Liver (tissue), 9 donors: ENCODE data around the gene CRB2. TPM values are rescaled to one million over a fixed set of nuclear protein-coding genes. Genes with fewer than 3 reads are reported as not detected.

Source experiments
- DNase-seq: peaks from one replicate; pipeline ENCODE4 v3.0.0-alpha.2; 2017; ENCODE audit warnings: low spot score
- H3K27ac ChIP-seq, 2 donors: one replicate each; pipeline ENCODE4 v1.7.0; 2013; ENCODE audit warnings: inconsistent platforms in 2 of 2, low read length in 2 of 2, control low read depth in 1 of 2, low read depth in 1 of 2, mild to moderate bottlenecking in 1 of 2
- H3K27me3 ChIP-seq, 4 donors: one replicate each; pipeline versions ENCODE4 v1.6.1 to v1.7.0; 2013; ENCODE audit warnings: low read length in 3 of 4, inconsistent platforms in 1 of 4, mild to moderate bottlenecking in 1 of 4, moderate library complexity in 1 of 4; ENCODE audit not compliant: control insufficient read depth in 4 of 4, insufficient read depth in 4 of 4
- H3K36me3 ChIP-seq, 4 donors: one replicate each; pipeline versions ENCODE4 v1.6.1 to v1.7.0; 2013; ENCODE audit warnings: low read length in 3 of 4, mild to moderate bottlenecking in 3 of 4, low read depth in 1 of 4, moderate library complexity in 1 of 4; ENCODE audit not compliant: control insufficient read depth in 4 of 4, insufficient read depth in 3 of 4
- H3K4me1 ChIP-seq, 4 donors: one replicate each; pipeline versions ENCODE4 v1.6.1 to v1.7.0; 2013; ENCODE audit warnings: low read length in 3 of 4, mild to moderate bottlenecking in 3 of 4, moderate library complexity in 1 of 4; ENCODE audit not compliant: control insufficient read depth in 4 of 4, insufficient read depth in 4 of 4
- H3K4me3 ChIP-seq, 3 donors: one replicate each; pipeline versions ENCODE4 v1.6.1 to v1.7.0; 2013; ENCODE audit warnings: low read length in 3 of 3, control low read depth in 1 of 3, low read depth in 1 of 3, mild to moderate bottlenecking in 1 of 3
- H3K9ac ChIP-seq, 2 donors: one replicate each; pipeline ENCODE4 v1.7.0; 2013; ENCODE audit warnings: low read length in 2 of 2, mild to moderate bottlenecking in 2 of 2, moderate library complexity in 2 of 2, control low read depth in 1 of 2, low read depth in 1 of 2
- H3K9me3 ChIP-seq, 4 donors: one replicate each; pipeline versions ENCODE4 v1.6.1 to v1.7.0; 2013; ENCODE audit warnings: low read length in 3 of 4; ENCODE audit not compliant: control insufficient read depth in 4 of 4
- FOXA1 ChIP-seq: IDR thresholded peaks from 2 replicates; pipeline ENCODE4 v1.6.1; 2016; ENCODE audit warnings: antibody characterized with exemption
- FOXA2 ChIP-seq: IDR thresholded peaks from 2 replicates; pipeline ENCODE4 v1.6.1; 2016; ENCODE audit warnings: antibody characterized with exemption
- GABPA ChIP-seq, 2 donors: IDR thresholded peaks in 1 of 2; conservative IDR thresholded peaks in 1 of 2; 2 replicates each; pipeline ENCODE4 v1.6.1; 2016; ENCODE audit warnings: antibody characterized with exemption in 2 of 2, mild to moderate bottlenecking in 1 of 2, moderate library complexity in 1 of 2
- HNF4G ChIP-seq: IDR thresholded peaks from 2 replicates; pipeline ENCODE4 v1.6.1; 2016; ENCODE audit warnings: antibody characterized with exemption
- NR2F2 ChIP-seq: IDR thresholded peaks from 2 replicates; pipeline ENCODE4 v1.6.1; 2016; ENCODE audit warnings: antibody characterized with exemption
- REST ChIP-seq: IDR thresholded peaks from 2 replicates; pipeline ENCODE4 v1.6.1; 2016; ENCODE audit warnings: antibody characterized with exemption, mild to moderate bottlenecking
- RXRA ChIP-seq, 2 donors: IDR thresholded peaks; 2 replicates each; pipeline ENCODE4 v1.6.1; 2017 to 2018; ENCODE audit warnings: antibody characterized with exemption in 2 of 2, mild to moderate bottlenecking in 1 of 2
- TAF1 ChIP-seq: conservative IDR thresholded peaks from 2 replicates; pipeline ENCODE4 v1.6.1; 2016; ENCODE audit warnings: antibody characterized with exemption, mild to moderate bottlenecking
- YY1 ChIP-seq: IDR thresholded peaks from 2 replicates; pipeline ENCODE4 v1.6.1; 2016; ENCODE audit warnings: antibody characterized with exemption, mild to moderate bottlenecking
- WGBS: extraction: QIAGEN DNeasy Blood & Tissue Kit; methylation state at CpG from one replicate; pipeline ENCODE4 v1.1.7; 2013; 5-methylcytosine and 5-hydroxymethylcytosine counted together
- polyA plus RNA-seq, 2 donors: library from polyadenylated mRNA; stranded (reverse) in 1 of 2; unstranded in 1 of 2; fragments of 200-250 nt in 1 of 2; fragments of >200 nt in 1 of 2; fragmentation: Nextera tagmentation in 1 of 2; extraction: Ambion mirVana in 1 of 2; gene quantifications; one replicate each; pipeline versions ENCODE4 v1.2.1 to v1.2.3, GENCODE V29; 2013 to 2015
- total RNA-seq, 2 donors: library from RNA; depleted of rRNA; stranded (reverse); fragments of >200 nt; gene quantifications; one replicate each; pipeline ENCODE4 v1.2.3, GENCODE V29; 2014
- TF ChIP-seq, protein P1 (sequence below): fragments of 150-350 bp; IDR thresholded peaks from 2 replicates; pipeline ENCODE4 v1.5.1; 2017; ENCODE audit warnings: improper control_type of control experiment, low read depth, low read length; ENCODE audit not compliant: missing input control
- TF ChIP-seq, protein P2 (sequence below): IDR thresholded peaks from 2 replicates; pipeline ENCODE4 v1.6.1; 2016; ENCODE audit warnings: antibody characterized with exemption
- TF ChIP-seq, protein P3 (sequence below): IDR thresholded peaks from 2 replicates; pipeline ENCODE4 v1.6.1; 2016; ENCODE audit warnings: antibody characterized with exemption
- donor health status: healthy.
- donor health status: healthy.
- donor health status: healthy.
- donor health status: healthy.
- donor health status: healthy.

CRB2 gene
- total and polyA plus RNA-seq, 4 donors, result 1.7 TPM; not detected in 3

GRCh38 chr9:123370526-123371227 is 14.7 kb downstream of the CRB2 start:
- Histone ChIP-seq H3K27ac (no peak overlapping the region), H3K36me3 (no peaks in the 10 kb centered on the region), H3K9me3 (no peaks in the 10 kb centered on the region), H3K27me3 (peaks cover 0 to 4% (median 1%) of the 10 kb centered on the region in 4 donors), H3K4me3 (no peak overlapping the region), H3K9ac (no peak overlapping the region), H3K4me1 (peaks cover 2 to 14% (median 5%) of the 10 kb centered on the region in 4 donors)
- no peak for DNase-seq
- WGBS, result 87% methylated on average over 29 of the region's 29 CpGs
- TF ChIP-seq, protein P1, sequence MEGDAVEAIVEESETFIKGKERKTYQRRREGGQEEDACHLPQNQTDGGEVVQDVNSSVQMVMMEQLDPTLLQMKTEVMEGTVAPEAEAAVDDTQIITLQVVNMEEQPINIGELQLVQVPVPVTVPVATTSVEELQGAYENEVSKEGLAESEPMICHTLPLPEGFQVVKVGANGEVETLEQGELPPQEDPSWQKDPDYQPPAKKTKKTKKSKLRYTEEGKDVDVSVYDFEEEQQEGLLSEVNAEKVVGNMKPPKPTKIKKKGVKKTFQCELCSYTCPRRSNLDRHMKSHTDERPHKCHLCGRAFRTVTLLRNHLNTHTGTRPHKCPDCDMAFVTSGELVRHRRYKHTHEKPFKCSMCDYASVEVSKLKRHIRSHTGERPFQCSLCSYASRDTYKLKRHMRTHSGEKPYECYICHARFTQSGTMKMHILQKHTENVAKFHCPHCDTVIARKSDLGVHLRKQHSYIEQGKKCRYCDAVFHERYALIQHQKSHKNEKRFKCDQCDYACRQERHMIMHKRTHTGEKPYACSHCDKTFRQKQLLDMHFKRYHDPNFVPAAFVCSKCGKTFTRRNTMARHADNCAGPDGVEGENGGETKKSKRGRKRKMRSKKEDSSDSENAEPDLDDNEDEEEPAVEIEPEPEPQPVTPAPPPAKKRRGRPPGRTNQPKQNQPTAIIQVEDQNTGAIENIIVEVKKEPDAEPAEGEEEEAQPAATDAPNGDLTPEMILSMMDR, result no peak
- no peak for TF ChIP-seq HNF4G
- TF ChIP-seq TAF1, result no peak
- TF ChIP-seq REST, result no peak
- TF ChIP-seq GABPA (IDR thresholded peaks at IDR 0.05 in 1 of 2, conservative IDR thresholded peaks at IDR 0.05 in 1 of 2), result no peak
- no peak for TF ChIP-seq YY1
- no peak for TF ChIP-seq NR2F2
- TF ChIP-seq, protein P2, sequence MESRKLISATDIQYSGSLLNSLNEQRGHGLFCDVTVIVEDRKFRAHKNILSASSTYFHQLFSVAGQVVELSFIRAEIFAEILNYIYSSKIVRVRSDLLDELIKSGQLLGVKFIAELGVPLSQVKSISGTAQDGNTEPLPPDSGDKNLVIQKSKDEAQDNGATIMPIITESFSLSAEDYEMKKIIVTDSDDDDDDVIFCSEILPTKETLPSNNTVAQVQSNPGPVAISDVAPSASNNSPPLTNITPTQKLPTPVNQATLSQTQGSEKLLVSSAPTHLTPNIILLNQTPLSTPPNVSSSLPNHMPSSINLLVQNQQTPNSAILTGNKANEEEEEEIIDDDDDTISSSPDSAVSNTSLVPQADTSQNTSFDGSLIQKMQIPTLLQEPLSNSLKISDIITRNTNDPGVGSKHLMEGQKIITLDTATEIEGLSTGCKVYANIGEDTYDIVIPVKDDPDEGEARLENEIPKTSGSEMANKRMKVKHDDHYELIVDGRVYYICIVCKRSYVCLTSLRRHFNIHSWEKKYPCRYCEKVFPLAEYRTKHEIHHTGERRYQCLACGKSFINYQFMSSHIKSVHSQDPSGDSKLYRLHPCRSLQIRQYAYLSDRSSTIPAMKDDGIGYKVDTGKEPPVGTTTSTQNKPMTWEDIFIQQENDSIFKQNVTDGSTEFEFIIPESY, result no peak
- TF ChIP-seq FOXA1, result no peak

- Histone ChIP-seq H3K4me3 (no peak overlapping the region), H3K27me3 (peaks cover 0 to 4% (median 1%) of the 10 kb centered on the region in 4 donors), H3K36me3 (no peaks in the 10 kb centered on the region), H3K27ac (no peak overlapping the region), H3K4me1 (peaks cover 2 to 14% (median 5%) of the 10 kb centered on the region in 4 donors), H3K9ac (no peak overlapping the region), H3K9me3 (no peaks in the 10 kb centered on the region)
- TF ChIP-seq RXRA (IDR thresholded peaks at IDR 0.05) (no peak), REST (no peak), GABPA (IDR thresholded peaks at IDR 0.05 in 1 of 2, conservative IDR thresholded peaks at IDR 0.05 in 1 of 2) (no peak), FOXA2 (no peak), TAF1 (no peak), FOXA1 (no peak), YY1 (no peak), HNF4G (no peak), NR2F2 (no peak)
- TF ChIP-seq, protein P3, sequence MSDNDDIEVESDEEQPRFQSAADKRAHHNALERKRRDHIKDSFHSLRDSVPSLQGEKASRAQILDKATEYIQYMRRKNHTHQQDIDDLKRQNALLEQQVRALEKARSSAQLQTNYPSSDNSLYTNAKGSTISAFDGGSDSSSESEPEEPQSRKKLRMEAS, result no peak
- TF ChIP-seq, protein P1, result no peak
- WGBS, result 88% methylated on average over 18 of the region's 18 CpGs
- no peak for DNase-seq
Measured at GRCh38 chr9:123371228-123371584, 15.2 kb downstream of the CRB2 start.
